Measurements from ENCODE around the gene ZNF568.
A peak's percentile ranks its signal among the peaks of the same experiment; 100 is the strongest.

ZNF568 gene

DNA sequence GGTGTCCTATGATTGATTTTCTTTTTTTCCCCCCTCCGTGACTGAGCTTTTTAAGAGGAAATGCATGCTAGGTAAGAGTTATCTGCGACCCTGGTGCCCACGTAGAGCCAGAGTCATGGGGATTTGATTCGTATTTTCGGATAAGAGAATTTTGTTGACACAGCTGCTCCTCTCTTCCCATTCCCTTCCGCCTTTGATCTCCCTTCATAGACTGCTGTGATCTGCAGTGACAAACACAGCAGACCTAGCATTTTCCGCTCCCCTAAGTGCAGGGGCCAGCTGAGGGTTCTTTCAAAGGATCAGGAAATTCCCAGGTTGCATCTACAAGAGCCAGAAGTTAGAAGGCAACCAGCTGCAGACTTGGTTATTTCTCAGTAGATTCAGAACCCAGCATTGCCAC lies 70.5 kb downstream of the ZNF568 start:
- WGBS (ENCODE audit: extremely low coverage, insufficient coverage, insufficient read length), result no CpG with 5 or more reads among the region's 7 CpGs
- no peak overlapping the region for H3K27ac ChIP-seq (ENCODE audit: low read depth, low read length)
- H3K36me3 ChIP-seq (ENCODE audit: control insufficient read depth in 1 of 2, insufficient read depth in 2 of 2, low read length in 2 of 2), result no peaks in the 10 kb centered on the region
- no peak overlapping the region for H4K91ac ChIP-seq (ENCODE audit: low read depth, low read length)
- no peaks in the 10 kb centered on the region for H3K79me1 ChIP-seq (ENCODE audit: low read length)
- H2AFZ ChIP-seq (ENCODE audit: insufficient read depth, low read length, poor library complexity), result no peak overlapping the region
- no peak overlapping the region for H3K9ac ChIP-seq (ENCODE audit: low read length)
- H2BK12ac ChIP-seq (ENCODE audit: low read length), result no peak overlapping the region
- no peak overlapping the region for H3K4me2 ChIP-seq (ENCODE audit: low read length)
- H3K27me3 ChIP-seq (ENCODE audit: insufficient read depth, low read length), result no peaks in the 10 kb centered on the region
- H3K4ac ChIP-seq (ENCODE audit: low read depth, low read length), result no peak overlapping the region
- H3K18ac ChIP-seq (ENCODE audit: low read length), result no peak overlapping the region
- H3K14ac ChIP-seq (ENCODE audit: low read length), result no peak overlapping the region
- no peak overlapping the region for H3K4me3 ChIP-seq (ENCODE audit: low read depth, low read length)
- no peaks in the 10 kb centered on the region for H3K4me1 ChIP-seq (ENCODE audit: control insufficient read depth in 1 of 2, insufficient read depth in 2 of 2, low read length in 2 of 2)
- H3K9me3 ChIP-seq (ENCODE audit: insufficient read depth, low read depth, low read length), result peaks cover 13% of the 10 kb centered on the region
- H2AK5ac ChIP-seq (ENCODE audit: low read length), result no peak overlapping the region
- H4K12ac ChIP-seq (ENCODE audit: low read depth, low read length), result no peak overlapping the region
- no peak for DNase-seq
- H2BK120ac ChIP-seq (ENCODE audit: insufficient read depth, low read length, poor library complexity), result no peak overlapping the region
- no peaks in the 10 kb centered on the region for H3K79me2 ChIP-seq (ENCODE audit: control insufficient read depth, insufficient read depth, low read length, poor library complexity)
- no peak overlapping the region for H2BK5ac ChIP-seq (ENCODE audit: low read depth, low read length, poor library complexity)
- H4K8ac ChIP-seq (ENCODE audit: low read depth, low read length), result no peak overlapping the region
- H3K23ac ChIP-seq (ENCODE audit: low read length), result no peak overlapping the region

DNA sequence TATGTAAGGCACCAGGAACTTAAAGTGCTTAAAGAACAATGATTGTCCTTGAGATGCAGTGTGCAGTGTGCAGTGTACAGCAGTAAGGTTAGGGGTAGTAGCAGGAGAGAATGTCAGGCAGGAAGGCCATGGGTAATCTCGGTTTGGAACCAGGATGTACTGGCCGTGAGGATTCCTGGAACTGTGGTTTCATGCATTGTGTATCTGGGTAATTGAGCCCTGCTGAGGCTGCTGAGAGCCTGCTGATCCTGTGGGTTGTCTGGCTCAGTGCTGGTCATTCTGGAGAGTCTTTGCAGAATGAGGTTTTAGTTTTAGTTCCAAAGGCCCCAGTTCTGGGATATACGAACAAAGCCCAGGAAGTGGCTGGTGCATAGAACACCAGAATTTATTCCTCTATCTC lies 71.0 kb downstream of the ZNF568 start:
- no peak overlapping the region for H2AFZ ChIP-seq (ENCODE audit: insufficient read depth, low read length, poor library complexity)
- H3K27ac ChIP-seq (ENCODE audit: low read depth, low read length), result no peak overlapping the region
- no peak for DNase-seq
- H3K9ac ChIP-seq (ENCODE audit: low read length), result no peak overlapping the region
- H4K8ac ChIP-seq (ENCODE audit: low read depth, low read length), result no peak overlapping the region
- no peaks in the 10 kb centered on the region for H3K27me3 ChIP-seq (ENCODE audit: insufficient read depth, low read length)
- H4K91ac ChIP-seq (ENCODE audit: low read depth, low read length), result no peak overlapping the region
- H3K36me3 ChIP-seq (ENCODE audit: control insufficient read depth in 1 of 2, insufficient read depth in 2 of 2, low read length in 2 of 2), result no peaks in the 10 kb centered on the region
- no peak overlapping the region for H3K4me3 ChIP-seq (ENCODE audit: low read depth, low read length)
- H3K79me2 ChIP-seq (ENCODE audit: control insufficient read depth, insufficient read depth, low read length, poor library complexity), result no peaks in the 10 kb centered on the region
- H3K14ac ChIP-seq (ENCODE audit: low read length), result no peak overlapping the region
- no peak overlapping the region for H2BK12ac ChIP-seq (ENCODE audit: low read length)
- no peak overlapping the region for H2AK5ac ChIP-seq (ENCODE audit: low read length)
- peaks cover 15% of the 10 kb centered on the region for H3K9me3 ChIP-seq (ENCODE audit: insufficient read depth, low read depth, low read length)
- no peak overlapping the region for H2BK120ac ChIP-seq (ENCODE audit: insufficient read depth, low read length, poor library complexity)
- H3K18ac ChIP-seq (ENCODE audit: low read length), result no peak overlapping the region
- no peak overlapping the region for H3K23ac ChIP-seq (ENCODE audit: low read length)
- no peak overlapping the region for H3K4ac ChIP-seq (ENCODE audit: low read depth, low read length)
- H3K4me2 ChIP-seq (ENCODE audit: low read length), result no peak overlapping the region
- no peak overlapping the region for H4K12ac ChIP-seq (ENCODE audit: low read depth, low read length)
- H2BK5ac ChIP-seq (ENCODE audit: low read depth, low read length, poor library complexity), result no peak overlapping the region
- no peaks in the 10 kb centered on the region for H3K4me1 ChIP-seq (ENCODE audit: control insufficient read depth in 1 of 2, insufficient read depth in 2 of 2, low read length in 2 of 2)
- no CpG with 5 or more reads among the region's 3 CpGs for WGBS (ENCODE audit: extremely low coverage, insufficient coverage, insufficient read length)
- H3K79me1 ChIP-seq (ENCODE audit: low read length), result no peaks in the 10 kb centered on the region

DNA sequence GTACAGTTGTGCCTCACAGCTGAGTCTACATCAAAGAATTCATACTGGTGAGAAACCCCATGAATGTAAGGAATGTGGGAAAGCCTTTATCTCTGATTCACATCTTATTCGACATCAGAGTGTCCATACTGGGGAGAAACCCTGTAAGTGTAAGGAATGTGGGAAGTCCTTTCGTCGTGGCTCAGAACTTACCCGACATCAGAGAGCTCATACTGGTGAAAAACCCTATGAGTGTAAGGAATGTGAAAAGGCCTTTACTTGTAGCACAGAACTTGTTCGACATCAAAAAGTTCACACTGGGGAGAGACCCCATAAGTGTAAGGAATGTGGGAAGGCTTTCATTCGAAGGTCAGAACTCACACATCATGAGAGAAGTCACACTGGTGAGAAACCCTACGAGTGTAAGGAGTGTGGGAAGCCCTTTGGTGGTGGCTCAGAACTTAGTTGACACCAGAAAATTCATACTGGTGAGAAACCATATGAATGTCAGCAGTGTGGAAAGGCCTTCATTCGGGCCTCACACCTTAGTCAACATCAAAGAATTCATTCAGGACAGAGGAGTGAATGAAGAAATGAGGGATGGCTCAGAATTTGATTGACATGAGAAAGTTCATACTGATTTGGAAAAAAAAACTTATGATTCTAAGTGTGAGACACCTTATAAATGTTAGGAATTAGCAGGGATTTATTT lies 81.2 kb downstream of the ZNF568 start:
- no peak overlapping the region for H2BK12ac ChIP-seq (ENCODE audit: low read length)
- no peak overlapping the region for H3K4me2 ChIP-seq (ENCODE audit: low read length)
- H3K18ac ChIP-seq (ENCODE audit: low read length), result no peak overlapping the region
- no peak overlapping the region for H3K23ac ChIP-seq (ENCODE audit: low read length)
- H2BK5ac ChIP-seq (ENCODE audit: low read depth, low read length, poor library complexity), result no peak overlapping the region
- WGBS (ENCODE audit: extremely low coverage, insufficient coverage, insufficient read length), result no CpG with 5 or more reads among the region's 8 CpGs
- H2AK5ac ChIP-seq (ENCODE audit: low read length), result no peak overlapping the region
- no peaks in the 10 kb centered on the region for H3K79me2 ChIP-seq (ENCODE audit: control insufficient read depth, insufficient read depth, low read length, poor library complexity)
- H4K12ac ChIP-seq (ENCODE audit: low read depth, low read length), result no peak overlapping the region
- no peak overlapping the region for H3K4me3 ChIP-seq (ENCODE audit: low read depth, low read length)
- H2BK120ac ChIP-seq (ENCODE audit: insufficient read depth, low read length, poor library complexity), result no peak overlapping the region
- H3K79me1 ChIP-seq (ENCODE audit: low read length), result no peaks in the 10 kb centered on the region
- H3K27ac ChIP-seq (ENCODE audit: low read depth, low read length), result no peak overlapping the region
- no peak overlapping the region for H3K9ac ChIP-seq (ENCODE audit: low read length)
- no peak overlapping the region for H2AFZ ChIP-seq (ENCODE audit: insufficient read depth, low read length, poor library complexity)
- H3K4me1 ChIP-seq (ENCODE audit: control insufficient read depth in 1 of 2, insufficient read depth in 2 of 2, low read length in 2 of 2), result no peaks in the 10 kb centered on the region
- no peak overlapping the region for H3K4ac ChIP-seq (ENCODE audit: low read depth, low read length)
- H3K14ac ChIP-seq (ENCODE audit: low read length), result no peak overlapping the region
- H3K36me3 ChIP-seq (ENCODE audit: control insufficient read depth in 1 of 2, insufficient read depth in 2 of 2, low read length in 2 of 2), result peaks cover 2 to 8% of the 10 kb centered on the region in 2 experiments
- no peaks in the 10 kb centered on the region for H3K27me3 ChIP-seq (ENCODE audit: insufficient read depth, low read length)
- DNase-seq, result peak; percentile 61 to 63
- no peak overlapping the region for H4K8ac ChIP-seq (ENCODE audit: low read depth, low read length)
- H4K91ac ChIP-seq (ENCODE audit: low read depth, low read length), result no peak overlapping the region
- H3K9me3 ChIP-seq (ENCODE audit: insufficient read depth, low read depth, low read length), result peaks cover 2% of the 10 kb centered on the region

DNA sequence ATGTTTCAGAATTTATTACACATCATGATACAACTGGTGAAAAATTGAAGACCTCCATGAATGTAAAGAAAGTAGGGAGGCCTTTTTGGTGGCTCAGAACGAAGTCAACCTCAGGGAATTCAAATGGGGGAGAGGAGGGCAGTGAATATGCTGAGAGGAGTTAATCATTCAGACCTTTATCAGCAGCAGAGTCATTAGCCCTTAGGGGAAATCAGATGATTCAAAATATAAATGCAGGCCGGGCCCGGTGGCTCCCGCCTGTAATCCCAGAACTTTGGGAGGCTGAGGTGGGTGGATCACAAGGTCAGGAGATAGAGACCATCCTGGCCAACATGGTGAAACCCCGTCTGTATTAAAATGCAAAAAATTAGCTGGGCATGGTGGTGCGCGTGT lies 81.7 kb downstream of the ZNF568 start:
- Histone ChIP-seq H3K23ac (ENCODE audit: low read length) (no peak overlapping the region), H3K9me3 (ENCODE audit: insufficient read depth, low read depth, low read length) (peaks cover 2% of the 10 kb centered on the region), H2BK120ac (ENCODE audit: insufficient read depth, low read length, poor library complexity) (no peak overlapping the region), H3K4me3 (ENCODE audit: low read depth, low read length) (no peak overlapping the region), H2BK5ac (ENCODE audit: low read depth, low read length, poor library complexity) (no peak overlapping the region), H3K79me1 (ENCODE audit: low read length) (no peaks in the 10 kb centered on the region), H3K27me3 (ENCODE audit: insufficient read depth, low read length) (no peaks in the 10 kb centered on the region), H3K4ac (ENCODE audit: low read depth, low read length) (no peak overlapping the region), H4K8ac (ENCODE audit: low read depth, low read length) (no peak overlapping the region), H3K4me1 (ENCODE audit: control insufficient read depth in 1 of 2, insufficient read depth in 2 of 2, low read length in 2 of 2) (no peaks in the 10 kb centered on the region), H2BK12ac (ENCODE audit: low read length) (no peak overlapping the region), H3K79me2 (ENCODE audit: control insufficient read depth, insufficient read depth, low read length, poor library complexity) (no peaks in the 10 kb centered on the region), H3K14ac (ENCODE audit: low read length) (no peak overlapping the region), H3K4me2 (ENCODE audit: low read length) (no peak overlapping the region), H4K12ac (ENCODE audit: low read depth, low read length) (no peak overlapping the region), H3K36me3 (ENCODE audit: control insufficient read depth in 1 of 2, insufficient read depth in 2 of 2, low read length in 2 of 2) (peaks cover 2 to 8% of the 10 kb centered on the region in 2 experiments), H2AK5ac (ENCODE audit: low read length) (no peak overlapping the region), H4K91ac (ENCODE audit: low read depth, low read length) (no peak overlapping the region), H2AFZ (ENCODE audit: insufficient read depth, low read length, poor library complexity) (no peak overlapping the region), H3K18ac (ENCODE audit: low read length) (no peak overlapping the region), H3K27ac (ENCODE audit: low read depth, low read length) (no peak overlapping the region), H3K9ac (ENCODE audit: low read length) (no peak overlapping the region)
- no CpG with 5 or more reads among the region's 7 CpGs for WGBS (ENCODE audit: extremely low coverage, insufficient coverage, insufficient read length)
- DNase-seq, result peak; percentile 72 to 79

Measured in trophoblast cell (in vitro differentiated cells and primary cell).